UCSD-AML1 (cell line): ENCODE results near the gene BCAT1.
"Not testable (repeated sequence)": the region's sequence is repeated elsewhere in the genome, so short reads cannot be mapped to it uniquely, and the experiment has no call there.

Experiments
- DNase-seq: peaks from one replicate; lab custom pipeline; 2025; ENCODE audit not compliant: unreplicated experiment; lab: John Stamatoyannopoulos, UW

Gene BCAT1

DNA sequence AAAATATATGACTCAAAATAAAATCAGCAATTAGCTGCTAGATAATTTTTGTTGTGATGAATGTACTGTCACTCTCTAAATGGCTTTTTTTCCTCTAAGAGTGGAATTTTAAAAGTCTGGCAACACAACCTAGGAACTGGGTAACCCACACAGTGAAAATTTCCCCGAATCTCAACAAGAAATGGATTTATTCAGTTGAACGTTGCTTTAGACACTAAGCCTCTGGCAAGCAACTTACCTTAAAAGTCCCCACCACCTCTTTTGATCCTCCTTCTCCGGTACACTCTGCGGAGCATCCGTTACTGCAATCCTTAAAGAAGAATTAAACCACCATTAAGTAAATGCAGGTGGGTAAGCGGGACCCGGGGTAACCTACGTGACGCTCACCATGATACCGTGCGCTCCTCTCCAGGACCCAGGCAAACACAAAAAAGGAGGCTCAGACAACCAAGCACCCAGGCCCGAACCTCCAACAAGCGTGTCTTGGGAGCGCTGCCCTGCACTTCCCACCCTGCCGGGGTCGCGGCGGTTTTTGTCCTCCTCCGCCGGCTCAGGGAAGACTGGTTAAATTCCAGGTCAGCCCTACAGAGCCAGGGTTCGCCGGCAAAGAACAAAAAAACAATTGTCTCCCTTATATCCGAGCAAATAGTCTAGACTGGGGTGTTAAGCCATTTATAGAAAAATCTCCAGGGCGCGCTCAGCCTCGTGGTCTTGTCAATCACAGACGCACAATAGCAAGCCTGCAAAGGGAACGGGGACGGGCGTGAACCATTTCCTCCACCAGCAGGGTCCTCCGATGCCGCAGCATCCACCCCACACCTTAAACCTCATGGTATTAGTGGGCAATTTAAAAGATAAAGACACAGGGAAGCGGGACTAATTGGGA, 47.1 kb downstream of the BCAT1 start:
- DNase-seq: no peak

DNA sequence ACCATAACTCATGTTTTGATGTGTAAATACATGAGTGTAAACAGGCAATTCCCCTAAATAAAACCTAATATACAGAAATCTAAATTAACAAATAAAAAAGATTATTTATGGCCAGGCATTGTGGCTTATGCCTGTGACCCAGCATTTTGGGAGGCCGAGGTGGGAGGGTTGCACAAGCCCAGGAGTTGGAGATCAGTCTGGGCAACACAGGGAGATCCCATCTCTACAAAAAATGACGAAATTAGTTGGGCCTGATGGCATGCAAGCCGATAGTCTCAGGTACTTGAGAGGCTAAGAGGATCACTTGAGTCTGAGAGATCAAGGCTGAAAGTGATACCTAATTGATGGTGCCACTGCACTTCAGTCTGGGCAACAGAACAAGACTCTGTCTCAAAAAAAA, 48.7 kb downstream of the BCAT1 start:
- no peak for DNase-seq

DNA sequence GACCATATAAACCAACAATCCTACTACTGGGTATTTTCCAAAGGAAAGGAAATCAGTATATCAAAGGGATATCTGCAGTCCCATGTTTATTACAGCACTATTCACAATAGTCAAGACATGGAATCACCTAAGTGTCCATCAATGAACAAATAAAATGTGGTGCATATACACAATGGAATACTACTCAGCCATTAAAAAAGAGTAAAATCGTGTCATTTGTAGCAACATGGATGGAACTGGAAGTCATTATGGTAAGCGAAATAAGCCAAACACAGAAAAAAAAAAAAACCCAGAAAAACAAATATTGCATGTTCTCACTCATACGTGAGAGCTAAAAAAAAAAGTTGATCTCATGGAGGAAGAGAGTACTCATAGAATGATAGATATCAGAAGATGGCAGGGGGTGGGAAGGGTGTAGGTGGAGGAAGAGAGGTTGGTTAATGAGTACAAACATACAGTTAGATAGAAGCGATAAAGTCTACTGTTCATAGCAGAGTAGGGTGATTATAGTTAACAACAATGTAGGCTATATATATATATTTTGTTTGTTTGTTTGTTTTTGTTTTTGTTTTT, 49.3 kb downstream of the BCAT1 start:
- DNase-seq: no peak

DNA sequence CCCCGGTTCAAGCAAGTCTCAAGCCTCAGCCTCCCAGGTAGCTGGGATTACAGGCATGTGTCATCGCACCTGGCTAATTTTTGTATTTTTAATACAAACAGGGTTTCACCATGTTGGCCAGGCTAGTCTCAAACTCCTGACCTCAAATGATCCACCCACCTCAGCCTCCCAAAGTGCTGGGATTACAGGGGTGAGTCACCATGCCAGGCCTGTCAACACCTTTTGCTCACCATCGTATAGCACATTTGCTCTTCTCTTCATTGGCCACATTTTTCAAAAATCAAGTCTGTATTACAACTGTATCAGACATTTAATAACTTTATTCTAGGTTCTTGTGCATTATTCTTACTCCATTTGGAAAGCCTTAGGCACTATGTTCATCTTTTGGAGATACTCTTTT, 50.3 kb downstream of the BCAT1 start:
- no peak for DNase-seq

DNA sequence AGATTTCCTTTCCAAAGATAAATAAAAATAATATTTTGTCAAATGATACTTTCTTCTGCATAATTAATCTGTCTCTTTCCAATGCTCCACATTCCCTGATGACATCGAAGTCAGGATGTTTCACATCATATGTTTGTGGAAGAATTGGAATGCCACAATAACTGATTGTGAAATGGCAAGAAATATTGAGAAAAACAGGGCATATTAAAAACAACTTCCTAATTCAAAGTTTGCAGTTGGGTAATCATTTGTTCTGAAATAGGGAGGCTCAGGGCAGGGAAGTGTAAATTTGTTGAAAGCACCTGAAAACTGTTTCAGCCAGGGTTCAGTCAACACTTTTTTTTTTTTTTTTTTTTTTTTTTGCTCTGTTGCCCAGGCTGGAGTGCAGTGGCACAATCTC, 50.7 kb downstream of the BCAT1 start:
- no peak for DNase-seq

DNA sequence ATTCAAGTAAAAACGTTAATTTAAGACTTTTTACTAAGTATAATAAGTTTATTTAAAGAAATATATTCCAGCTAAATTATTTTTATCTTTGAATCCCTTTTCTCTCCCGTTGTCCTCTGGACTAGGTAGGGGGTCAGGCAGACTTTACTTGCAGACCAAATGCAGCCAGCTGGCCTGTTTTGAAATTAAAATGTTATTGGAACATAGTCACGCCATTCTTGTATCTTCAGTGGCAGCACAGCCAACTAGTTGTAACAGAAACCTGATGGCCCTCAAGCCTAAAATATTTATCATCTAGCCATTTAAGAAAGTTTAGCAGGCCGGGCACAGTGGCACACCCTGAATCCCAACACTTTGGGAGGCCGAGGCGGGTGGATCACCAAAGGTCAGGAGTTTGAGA, 52.7 kb downstream of the BCAT1 start:
- no peak for DNase-seq

DNA sequence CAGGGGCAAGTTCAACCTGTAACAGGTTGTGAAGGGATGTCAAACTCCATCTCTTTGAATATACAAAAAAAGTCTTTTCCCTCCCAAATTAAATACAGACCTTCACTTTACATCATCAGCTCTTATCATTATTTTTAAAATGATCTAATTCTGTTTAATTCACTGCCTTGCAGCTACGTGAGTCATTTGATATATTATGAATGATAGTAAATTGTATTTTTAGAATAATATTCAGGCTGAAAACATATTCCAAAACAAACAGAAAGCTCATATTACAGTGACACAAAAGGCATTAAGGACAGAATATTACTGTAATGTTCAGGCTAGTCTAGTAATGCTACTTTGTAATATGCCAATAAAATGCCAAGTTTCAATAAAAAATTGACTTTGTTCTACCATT, 53.3 kb downstream of the BCAT1 start:
- DNase-seq: no peak

DNA sequence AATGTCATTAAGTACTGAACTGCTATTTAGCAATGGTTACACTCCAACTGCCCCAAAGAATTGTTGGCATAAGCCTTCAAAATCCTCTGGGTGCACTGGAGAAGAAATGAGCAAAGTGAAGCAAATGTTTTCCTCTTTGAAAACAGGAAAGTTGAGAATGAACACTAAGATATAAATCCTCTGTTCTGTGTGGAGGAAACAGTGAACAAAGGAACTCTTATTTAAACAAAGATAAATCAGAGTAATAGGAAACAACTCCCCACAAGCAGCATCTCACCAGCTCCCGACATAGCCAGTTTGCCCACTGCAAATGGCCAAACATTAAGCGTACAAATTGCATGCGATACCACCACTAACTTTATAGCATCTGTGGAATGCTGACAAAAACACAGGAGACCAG, 54.0 kb downstream of the BCAT1 start:
- DNase-seq: no peak

DNA sequence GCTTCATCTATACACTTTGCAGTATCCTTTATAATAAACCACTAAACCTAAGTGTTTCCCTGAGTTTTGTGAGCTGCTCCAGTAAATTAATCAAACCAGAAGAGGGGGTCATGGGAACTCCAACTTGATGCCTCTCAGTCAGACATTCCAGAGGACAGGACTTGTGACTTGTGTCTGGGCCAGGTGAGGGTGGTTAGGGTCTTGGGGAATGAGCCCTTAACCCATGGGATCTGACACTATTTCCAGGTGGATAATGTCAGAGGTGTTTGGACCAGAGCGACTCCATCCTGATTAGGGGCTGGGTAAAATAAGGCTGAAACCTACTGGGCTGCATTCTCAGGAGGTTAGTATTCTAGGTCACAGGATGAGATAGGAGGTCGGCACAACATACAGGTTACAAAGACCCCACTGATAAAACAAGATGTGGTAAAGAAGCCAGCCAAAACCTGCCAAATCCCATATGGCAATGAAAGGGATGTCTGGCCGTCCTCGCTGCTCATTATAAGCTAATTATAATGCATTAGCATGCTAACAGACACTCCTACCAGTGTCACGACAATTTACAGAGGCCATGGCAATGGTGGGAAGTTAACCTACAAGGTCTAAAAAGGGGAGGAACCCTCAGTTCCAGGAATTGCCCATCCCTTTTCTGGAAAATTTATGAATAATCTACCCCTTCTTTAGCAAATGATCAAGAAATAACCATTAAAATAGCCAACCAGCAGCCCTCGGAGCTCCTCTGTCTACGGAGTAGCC, 58.7 kb downstream of the BCAT1 start:
- no peak for DNase-seq

DNA sequence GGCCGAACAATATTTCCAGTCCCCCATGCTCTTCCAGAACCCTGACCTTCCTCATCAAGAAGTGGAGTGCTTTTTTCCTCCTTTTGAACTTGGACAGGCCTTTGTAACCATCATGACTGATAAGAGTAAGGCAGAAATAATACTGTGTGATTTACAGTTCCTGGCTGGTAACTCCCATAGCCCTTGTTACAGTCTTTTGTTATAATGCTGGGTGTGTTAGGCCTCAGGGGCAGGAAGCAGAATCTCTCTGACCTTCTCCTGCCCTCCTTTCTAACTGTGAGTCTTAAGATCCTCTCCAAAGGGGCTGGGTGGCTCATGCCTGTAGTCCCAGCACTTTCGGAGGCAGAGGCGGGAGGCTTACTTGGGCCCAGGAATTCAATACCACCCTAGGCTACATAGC, 59.5 kb downstream of the BCAT1 start:
- DNase-seq: no peak

DNA sequence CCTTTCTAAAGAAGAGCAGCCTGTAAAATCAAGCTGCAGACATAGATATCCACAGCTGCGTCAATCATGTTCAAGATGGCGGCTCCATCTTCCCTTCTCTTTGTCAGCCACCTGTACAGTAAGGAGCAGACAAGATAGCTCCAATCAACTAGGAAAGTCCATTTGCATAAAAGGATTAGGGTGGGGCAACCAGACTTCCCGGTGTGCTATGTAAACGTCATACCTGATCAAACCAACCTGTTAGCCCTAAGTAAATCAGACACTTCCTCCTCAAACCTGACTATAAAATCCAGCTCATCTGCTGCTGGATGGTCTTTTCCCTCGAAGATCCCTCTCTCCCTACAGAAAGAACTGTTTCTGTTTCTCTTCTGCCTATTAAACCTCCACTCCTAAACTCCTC, 60.1 kb downstream of the BCAT1 start:
- no peak for DNase-seq

DNA sequence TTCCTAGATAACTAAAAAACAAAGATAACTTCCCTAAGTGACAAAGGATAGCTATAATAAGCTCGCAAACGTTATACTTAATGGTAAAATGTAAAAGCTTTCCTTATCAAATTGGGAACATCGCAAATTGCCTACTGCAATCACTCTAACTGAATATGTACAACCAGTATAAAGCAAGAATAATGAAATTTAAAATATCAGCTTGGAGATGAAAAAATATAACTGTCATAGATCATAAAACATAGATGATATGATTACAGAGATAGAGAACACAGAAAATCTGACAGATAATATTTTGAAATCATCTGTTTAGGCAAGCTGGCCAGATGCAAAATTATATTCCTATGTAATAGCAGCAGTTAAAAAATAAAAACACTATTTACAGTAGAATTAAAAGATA, 64.0 kb downstream of the BCAT1 start:
- DNase-seq: no peak

DNA sequence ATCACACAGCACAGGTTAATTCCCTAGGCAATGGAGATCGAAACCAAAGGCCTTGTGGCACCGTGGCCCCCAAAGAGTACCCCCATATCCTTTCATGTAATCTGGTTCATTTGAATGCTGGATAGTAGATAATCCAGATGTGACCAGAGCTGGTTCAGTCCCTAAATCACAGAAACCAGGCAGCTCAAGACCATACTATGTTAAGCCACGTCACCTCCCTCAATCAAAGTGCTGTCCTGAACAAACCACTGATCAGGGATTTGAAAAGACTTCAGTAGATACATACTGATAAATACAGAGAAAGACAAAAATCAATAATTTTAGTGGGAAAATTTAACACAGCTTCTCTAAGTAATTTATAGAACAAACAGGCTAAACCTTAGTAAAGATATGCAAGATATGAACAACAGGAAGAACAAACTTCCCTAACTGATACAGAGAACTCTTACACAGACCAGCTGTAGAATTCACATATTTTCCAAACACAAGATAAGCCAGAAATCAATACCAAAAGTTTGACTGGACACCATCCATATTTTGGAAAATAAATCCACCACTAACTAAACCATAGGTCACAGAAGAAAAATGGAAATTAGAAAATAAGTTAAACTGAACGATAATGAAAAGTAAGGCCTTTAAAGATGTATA, 67.1 kb downstream of the BCAT1 start:
- no peak for DNase-seq

DNA sequence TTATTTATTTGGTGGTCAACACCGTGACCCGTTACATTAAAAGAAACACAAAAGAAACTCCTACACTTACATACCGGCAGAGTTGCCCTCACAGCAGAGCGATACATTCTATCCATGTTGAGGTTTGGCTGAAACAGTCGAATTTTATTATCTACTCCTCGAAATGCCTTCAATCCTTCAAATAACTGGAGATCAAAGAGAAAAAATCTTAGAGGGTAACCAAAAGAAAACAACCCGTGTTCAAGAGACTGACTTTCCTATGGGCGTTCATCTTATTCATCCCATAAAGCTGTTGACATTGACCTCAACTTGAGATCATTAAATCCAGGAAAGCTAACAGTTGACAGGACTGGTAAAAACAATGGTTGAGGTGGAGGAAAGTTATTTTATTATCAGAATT, 67.7 kb downstream of the BCAT1 start:
- no peak for DNase-seq

DNA sequence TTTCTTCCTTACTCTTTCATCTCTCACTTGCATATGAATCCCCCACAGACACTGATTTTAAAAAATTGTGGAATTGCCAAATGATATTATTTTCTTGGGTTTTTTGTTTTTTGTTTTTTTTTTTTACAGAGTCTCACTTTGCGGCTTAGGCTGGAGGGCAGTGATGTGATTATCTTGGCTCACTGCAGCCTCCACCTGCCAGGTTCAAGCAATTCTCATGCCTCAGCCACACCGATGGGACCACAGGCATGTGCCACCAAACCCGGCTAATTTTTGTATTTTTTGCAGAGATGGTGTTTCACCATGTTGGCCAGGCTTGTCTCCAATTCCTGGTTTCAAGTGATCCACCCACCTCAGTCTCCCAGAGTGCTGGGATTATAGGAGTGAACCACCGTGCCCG, 68.2 kb downstream of the BCAT1 start:
- DNase-seq: no peak

DNA sequence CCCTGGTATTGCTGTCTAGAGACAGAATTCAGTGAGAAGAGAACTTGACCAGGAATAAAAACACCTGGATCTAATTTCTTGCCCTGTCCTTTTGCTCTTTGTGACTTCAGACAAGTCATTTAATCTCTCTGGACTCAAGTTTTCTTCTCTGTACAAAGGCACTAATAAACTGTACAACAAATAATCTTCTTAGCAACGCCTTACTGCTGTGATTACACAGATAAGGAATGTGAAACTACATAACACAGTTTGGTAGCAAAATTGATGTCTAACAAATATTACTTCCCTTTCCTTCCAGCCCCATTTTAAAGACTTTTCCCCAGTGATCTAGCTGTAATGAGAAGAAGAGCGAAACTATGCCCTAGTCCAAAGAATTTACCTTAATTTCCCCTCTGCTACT, 69.3 kb downstream of the BCAT1 start:
- DNase-seq: no peak

DNA sequence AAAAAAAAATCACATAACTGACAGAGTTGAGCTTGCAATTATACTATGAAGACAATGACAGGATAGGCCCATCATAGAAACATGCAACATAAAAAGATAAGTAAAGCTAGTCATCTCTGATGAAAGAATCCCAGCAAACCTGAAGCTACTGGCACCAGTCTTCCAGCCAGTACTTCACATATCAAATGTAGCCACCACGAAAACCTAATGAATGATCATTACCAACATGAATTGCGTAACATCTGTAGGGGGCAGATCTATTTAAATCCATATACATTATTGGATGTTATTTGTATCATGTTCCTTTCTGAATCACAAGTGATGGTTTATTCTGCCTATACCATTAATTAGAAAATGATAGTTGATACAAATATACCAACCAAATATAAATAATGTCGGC, 73.9 kb downstream of the BCAT1 start:
- DNase-seq: no peak

DNA sequence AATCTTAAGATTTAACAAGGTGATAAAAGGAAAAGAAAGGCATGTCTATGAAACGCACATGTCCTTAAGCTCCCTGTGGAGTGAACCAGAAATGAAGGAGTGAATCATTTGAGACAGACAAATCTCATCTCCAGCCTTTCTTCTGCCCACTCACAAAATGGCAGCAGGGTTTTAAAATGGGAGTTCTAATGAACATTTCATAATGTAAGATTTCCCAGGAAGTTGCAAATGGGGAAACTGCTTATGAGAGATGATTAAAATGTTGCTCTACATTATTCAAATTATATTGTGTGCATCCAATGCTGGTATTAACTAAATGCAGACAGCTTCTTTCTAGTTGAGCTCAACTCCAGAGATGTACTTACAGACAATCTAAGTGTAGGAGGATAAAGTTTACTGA, 76.7 kb downstream of the BCAT1 start:
- DNase-seq: no peak

DNA sequence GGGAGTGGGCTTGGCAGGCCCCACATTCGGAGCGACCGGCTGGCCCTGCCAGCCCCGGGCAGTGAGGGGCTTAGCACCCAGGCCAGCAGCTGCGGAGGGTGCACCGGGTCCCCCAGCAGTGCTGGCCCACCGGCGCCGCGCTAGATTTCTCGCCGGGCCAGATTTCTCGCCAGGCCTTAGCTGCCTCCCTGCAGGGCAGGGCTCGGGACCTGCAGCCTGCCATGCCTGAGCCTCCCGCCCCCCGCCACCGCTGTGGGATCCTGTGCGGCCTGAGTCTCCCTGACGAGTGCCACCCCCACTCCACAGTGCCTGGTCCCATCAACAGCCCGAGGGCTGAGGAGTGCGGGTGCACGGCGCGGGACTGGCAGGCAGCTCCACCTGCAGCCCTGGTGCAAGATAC, 82.8 kb downstream of the BCAT1 start:
- not testable (repeated sequence) for DNase-seq

DNA sequence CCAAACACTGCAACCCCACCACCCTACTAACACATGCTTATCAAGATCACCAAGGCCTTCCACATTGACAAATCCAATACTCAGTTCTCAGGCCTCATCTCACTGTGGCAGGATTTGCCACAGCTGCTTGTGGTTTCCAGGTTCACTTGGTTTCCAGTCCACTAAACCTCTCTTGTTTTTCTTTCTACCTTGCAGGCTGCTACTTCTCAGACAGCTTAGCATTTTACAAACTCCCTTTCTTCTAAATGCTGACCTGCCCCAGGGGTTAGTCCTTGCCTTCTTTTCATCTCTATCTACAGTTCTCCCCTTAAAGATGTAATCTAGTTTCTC, 84.1 kb downstream of the BCAT1 start:
- DNase-seq: no peak

DNA sequence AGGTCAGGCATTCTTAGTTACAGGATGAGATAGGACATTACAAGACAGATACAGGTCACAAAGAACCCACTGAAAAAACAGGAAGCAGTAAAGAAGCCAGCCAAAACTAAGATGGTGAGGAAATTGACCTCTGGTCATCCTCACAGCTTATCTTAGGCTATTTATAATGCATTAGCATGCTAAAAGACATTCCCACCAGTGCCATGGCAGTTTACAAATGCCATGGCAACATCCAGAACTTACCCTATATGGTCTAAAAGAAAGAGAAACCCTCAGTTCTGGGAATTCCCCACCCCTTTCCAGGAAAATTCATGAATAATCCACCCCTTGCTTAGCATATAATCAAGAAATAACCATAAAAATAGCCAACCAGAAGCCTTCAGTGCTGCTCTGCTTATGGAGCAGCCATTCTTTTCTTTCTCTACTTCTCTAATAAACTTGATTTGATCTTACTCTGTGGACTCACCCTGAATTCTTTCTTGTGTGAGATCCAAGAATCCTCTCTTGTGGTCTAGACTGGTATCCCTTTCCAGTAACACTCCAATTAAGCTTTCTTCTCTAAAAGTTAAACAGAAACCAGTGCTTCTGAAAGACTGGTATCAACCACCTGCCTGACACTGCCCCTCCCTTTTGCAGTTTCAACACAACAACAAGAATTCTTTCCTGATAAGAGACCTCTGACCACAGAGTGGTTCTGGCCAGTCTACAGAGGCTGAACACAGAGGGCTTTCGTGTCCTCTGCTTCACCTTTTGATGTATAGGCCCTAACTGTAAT, 86.9 kb downstream of the BCAT1 start:
- no peak for DNase-seq
